T1000 (cell line): ENCODE data around the gene TLK2.
"Not testable (repeated sequence)": the region's sequence is repeated elsewhere in the genome, so short reads cannot be mapped to it uniquely, and the experiment has no call there.

ENCODE experiments used
- DNase-seq: peaks from one replicate; lab custom pipeline; 2025; ENCODE audit warnings: mixed read lengths; lab: John Stamatoyannopoulos, UW

The TLK2 gene

DNA sequence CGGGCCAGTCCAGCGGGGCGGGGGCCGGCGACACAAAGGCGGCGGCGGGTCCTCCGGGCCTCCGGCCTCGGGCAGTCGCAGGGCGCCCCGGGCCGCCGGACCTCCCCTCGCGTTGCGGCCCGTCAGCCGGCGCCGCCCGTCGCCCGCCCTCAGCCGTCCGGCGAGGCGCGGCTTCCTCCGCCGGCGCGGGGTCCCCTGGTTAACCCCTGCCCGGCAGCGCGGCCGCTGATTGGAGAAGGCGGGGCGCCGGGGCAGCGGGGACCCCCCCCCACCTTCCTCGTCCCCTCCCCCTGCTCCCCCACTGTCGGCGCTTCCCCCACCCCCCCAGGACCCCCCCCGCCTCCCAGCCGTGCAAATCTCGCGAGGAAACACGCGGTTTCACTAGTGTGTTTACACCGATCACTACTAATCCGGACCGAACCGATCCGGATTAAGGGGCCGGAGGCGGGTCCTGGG, at the start of gene TLK2:
TLK2 (plus strand) TSS at position 402 of the 456 bp plus-strand sequence. CDS start 2,301 bp downstream, outside the sequence.
- DNase-seq = peak; percentile 93

DNA sequence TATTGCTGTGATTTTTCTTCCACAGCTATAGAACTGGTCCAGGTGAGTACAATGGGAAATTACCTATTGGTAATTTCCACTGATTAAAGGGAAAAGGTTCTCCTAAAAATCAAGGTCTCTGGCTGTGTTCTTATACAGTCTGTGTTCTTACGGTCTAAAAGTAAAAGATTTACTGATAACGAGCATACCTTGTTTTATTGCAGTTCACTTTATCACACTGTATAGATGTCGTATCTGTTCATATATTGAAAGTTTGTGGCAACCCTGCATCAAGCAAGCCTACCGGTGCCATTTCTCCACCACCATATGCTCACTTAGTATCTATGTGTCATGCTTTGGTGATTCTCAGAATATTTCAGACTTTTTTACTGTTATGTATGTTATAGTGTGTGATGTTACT, 43.4 kb upstream of the TLK2 start:
- DNase-seq = not testable (repeated sequence)

DNA sequence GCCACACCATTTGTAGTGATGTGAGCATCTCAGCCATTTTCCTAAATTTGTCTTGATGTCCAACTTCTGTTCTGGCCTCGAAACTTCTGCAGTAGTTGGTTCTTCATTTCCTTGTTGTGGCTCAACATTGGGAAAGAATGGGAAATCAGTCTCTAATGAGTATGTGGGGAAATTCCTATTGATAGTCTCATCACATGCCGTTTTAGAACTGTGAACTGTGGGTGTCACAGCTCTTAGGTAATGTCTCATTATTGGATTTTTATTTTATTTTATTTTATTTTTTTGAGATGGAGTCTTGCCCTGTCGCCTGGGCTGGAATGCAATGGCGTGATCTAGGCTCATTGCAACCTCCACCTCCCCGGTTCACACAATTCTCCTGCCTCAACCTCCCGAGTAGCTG, 37.4 kb upstream of the TLK2 start:
- not testable (repeated sequence) for DNase-seq

DNA sequence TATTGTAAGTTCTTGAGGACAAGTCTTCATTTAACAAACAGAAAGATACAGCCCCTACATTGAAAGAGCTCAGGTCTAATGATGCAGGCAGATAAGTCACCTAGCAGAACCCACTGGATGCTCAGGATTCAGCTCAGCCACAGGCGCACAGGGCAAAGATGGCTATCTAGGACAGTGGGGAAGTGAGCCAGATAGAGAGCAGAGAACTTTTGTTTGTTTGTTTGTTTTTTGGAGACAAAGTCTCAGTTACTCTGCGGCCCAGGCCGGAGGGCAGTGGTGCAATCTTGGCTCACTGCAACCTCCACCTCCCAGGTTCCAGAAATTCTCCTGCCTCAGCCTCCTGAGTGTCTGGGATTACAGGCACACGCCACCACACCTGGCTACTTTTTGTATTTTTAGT, 34.6 kb upstream of the TLK2 start:
- DNase-seq = no peak

DNA sequence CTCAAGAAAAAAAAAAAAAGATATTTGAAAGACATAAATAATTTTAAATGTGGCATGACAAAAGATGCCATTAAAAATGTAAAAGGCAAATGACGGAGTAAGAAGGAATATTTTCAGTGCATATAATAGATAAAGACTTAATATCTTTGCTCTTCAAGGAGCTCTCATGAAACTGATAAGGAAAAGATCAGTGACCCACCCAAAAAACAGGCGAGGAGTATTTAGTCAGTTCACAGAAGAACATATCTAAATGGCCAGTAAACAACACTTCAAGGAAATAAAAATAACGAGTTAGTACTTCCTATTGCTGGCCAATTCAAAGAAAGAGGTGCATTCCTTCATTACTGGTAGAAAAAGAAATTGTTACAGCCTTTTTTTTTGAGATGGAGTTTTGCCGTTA, 32.8 kb upstream of the TLK2 start:
- DNase-seq = not testable (repeated sequence)

DNA sequence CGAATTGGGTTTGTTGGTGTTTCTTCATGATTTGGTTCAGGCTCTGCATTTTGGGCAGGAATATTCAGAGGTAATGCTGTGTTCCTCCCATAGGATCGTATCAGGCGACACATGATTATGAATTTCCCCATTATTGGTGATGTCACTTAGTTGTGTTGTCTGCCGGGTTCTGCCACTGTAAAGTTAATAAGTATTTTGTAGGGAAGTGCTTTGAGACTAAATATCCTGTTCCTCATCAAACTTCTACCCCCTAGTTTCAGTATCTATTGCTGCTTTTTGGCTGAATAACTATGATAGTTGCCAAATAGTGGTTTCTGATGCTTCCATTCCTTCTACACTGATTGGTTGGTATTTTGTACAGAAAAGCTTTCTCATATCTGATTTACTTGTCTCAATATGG, 26.4 kb upstream of the TLK2 start:
- DNase-seq = not testable (repeated sequence)

DNA sequence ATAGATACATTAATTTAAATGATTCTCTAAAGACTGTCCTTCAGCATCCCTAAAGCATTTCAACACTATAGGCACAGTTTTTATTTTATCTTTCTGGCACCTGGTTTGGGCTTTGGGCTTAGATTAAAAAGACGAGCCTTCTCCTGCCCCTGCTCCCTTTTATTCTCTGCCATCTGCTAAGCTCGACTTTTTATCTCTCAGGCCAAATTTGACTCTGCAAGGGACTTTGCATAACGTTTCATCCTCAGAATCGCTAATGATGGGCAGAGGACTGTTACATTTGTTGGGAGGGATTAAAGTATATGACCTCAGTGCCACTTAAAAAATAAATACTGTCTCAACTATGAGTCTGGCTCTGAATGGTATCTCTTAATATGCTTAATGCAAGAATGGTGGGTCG, 25.6 kb upstream of the TLK2 start:
- not testable (repeated sequence) for DNase-seq

DNA sequence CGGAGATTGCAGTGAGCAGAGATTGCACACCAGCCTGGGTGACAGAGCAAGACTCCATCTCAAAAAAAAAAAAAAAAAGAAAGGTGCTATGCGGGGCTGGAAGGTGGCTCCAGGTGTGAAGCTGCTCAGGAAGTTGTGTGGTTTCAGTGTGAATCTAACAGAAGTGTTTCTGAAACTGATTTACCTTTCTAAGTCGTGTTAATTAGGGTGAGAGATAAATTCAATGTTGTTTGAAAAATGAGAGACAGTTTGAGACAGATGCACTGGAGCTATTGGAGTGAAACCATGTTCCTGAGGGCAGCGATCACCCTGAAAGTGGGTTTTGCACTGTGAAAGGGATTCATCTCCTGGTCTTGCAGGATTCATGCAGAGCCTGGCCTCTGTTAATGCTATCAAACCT, 25.0 kb upstream of the TLK2 start:
- DNase-seq = not testable (repeated sequence)

DNA sequence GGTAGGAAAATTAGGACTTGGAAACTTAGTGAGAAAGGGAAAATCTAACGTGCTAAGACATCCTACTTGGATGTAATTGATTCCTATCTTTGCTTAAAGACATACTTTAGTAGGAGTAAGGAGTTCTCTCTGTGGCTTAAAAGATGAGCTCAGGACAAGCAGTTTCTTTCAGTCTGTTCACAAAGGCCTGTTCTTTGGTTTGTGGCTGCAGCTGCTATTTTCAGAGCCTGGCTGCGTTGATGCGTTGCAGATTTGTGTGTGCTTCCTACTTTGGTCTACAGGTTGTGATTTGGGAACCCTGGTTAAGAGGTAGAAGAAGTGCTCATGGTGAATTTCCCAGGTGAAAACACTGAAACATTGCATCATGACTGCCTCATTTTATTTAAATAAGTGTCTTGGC, 24.5 kb upstream of the TLK2 start:
- DNase-seq = not testable (repeated sequence)

DNA sequence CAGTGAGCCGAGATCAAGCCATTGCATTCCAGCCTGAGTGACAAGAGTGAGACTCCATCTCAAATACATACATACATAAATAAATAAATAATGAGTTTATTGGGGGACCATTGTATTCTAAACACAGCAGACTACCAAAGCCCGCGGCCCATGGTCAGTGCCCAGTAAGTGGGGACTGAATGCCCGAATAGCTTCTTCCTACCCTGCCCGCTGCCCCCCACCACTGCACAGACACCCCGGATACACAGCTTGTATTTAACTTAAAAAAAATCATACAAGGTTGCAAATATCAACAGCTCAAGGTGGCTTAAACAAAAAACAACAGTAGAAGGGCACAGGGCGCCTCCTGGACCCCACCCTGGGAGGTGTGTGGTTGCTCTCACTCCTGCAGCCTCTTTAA, 22.6 kb upstream of the TLK2 start:
- DNase-seq = no peak

DNA sequence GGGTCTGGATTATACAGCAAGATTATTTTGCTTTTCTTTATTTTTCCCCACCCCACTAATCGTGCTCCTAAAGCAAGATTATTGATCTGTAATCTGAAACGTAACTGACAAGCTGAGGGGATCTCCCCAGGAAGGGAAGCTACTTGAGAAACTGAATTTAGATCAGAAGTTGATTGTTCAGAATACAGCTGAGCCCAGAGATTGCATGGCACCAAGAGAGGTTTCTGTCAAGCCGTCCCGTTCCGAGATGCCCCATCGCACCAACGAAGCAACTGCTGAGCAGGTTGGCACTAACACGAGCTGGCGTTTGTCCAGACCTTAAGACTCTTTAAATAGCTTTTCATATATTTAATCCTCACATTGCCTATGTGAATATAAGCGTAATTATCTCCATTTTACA, 20.1 kb upstream of the TLK2 start:
- not testable (repeated sequence) for DNase-seq

DNA sequence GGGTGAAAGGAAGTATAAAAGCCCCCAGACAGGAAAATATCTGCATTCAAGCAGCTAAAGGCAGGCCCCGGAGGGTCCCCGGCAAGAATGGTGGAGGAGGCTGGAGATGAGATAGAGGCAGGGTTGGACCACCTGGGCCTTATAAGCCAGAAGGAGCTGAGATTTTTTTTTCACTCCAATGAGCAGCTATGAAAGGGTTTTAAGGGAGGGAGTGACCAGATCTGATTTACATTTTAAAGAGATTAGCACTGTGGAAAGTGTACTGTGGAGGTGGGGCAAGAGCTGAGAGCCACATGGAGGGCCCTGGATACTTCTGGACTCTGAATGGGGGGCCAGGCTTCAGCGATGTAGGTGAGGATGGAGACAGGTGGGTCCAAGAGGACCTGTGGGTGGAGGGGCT, 14.2 kb upstream of the TLK2 start:
- not testable (repeated sequence) for DNase-seq

DNA sequence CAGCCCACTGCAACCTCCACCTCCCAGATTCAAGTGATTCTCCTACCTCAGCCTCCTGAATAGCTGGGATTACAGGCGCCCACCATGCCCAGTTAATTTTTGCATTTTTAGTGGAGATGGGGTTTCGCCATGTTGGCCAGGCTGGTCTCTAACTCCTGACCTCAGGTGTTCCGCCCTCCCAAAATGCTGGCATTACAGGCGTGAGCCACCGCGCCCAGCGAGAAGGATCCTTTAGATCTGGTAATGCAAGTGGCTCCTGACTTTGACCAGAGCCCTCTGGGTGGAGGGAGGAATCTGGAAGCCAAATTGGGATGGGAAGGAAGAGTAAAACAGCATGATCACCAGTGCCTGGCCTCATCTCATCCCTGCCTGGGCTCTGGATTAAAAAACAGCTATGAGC, 13.4 kb upstream of the TLK2 start:
- not testable (repeated sequence) for DNase-seq

DNA sequence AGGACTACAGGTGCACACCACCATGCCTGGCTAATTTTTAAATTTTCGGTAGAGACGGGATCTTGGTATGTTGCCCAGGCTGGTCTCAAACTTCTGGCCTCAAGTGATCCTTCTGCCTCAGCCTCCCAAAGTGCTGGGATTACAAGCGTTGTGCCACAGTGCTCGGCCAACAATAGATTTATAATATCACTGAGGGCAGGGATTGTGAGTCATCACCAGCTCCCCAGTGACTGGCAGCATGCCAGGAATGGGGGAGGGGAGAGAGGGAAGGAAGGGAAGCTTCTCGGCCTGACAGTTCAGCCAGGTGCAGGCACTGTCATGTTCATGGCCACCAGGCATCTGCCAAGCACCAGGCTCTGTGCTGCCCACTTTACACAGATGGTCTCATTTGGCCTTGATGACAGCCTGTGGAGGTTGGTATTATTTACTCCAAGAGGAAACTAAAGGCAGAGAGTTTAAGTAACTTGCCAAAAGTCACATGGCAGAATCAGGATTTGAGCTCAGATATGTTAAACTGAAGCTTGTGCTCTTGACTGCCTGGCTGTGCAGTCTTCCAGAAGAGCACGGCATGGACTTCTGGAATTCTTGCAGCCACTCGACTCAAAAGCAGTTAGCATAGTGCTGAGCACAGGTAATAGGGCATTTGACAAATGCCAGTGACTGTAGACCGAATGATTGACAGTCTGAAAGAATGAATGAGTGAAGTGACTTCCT, 7.8 kb upstream of the TLK2 start:
- DNase-seq = peak; percentile 73

DNA sequence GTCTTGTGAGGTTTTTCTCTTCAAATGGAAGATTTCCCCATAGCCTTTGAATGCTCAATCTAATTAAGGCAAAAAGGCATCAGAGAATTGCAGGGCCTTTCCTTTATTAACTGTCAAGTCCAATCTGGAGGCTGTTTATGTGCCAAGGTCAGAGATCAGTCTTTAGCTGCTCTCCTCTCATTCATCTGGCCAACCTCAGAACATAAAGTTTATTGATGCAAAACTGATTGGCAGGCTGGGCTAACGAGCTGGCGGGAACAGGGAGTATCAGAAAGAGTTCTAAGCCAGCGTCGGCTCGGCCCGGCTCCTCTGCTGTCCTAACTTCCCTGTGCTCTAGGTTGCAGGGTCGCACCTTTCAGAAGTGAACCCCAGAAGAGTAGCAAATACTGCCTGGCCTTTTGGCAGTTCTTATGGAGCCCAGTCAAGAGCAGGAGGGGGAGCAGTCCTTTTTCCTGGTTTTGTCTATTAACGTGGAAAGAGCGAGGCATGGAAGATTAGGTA, 7.2 kb upstream of the TLK2 start:
- DNase-seq = not testable (repeated sequence)

DNA sequence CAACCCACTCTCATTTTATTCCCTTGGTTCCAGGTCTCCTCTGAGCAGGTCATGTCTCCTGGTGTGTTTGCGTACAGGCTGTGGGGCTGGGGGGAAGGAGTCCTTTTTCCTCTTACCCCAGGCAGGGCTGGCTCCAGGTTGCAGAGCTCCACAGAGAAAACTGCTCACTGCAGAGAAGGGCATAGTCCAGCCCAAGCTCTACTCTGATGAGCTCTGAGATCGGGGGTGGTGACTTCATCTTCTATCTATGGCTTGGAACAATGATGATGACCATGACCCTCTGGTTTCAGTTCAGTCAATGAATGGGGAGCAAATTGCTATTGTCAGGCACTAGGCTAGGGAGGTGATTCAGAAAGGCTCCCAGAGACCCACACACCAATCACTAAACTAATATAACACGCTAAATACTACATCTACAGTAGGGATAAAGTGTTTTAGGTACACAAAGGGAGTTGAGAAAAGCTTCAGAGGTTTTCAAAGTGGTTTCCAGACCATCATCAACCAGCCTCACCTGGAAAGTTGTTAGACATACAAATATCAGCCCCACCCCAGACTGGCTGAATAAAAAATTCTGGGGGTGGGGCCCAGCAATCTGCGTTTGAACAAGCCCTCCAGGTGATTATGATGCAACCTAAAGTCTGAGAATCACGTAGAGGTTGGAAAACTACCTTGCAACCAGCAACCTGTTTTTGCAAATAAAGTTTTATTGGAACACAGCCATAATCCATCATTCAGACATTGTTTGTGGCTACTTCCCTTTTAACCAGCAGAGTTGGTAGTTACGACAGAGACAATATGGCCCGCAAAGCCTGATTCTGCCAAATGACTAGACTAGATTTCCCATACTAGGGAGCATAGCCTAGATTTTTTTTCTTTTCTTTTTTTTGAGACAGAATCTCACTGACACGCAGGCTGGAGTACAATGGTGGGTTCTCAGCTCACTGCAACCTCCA, 5.3 kb upstream of the TLK2 start:
- DNase-seq = not testable (repeated sequence)

DNA sequence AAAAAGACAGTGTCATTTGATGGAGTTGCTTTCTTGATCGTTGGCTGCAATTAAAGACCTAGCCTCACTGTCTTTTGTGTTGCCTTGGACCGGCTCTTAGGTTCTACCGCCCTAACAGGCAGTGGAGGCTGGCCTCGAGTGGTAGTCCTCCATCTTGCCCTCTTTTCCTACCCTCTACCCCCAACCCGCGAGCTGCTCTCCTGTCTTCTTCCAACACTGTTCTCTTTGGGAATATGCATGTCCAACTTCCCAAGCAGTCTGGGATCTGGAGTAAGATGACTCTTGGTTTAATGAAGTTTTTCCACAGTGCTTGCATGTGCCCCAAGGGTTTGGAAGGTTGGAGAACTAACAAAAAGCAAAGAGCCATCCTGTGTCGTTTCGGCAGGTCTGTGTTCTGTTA, 1.5 kb upstream of the TLK2 start:
- DNase-seq = not testable (repeated sequence)

DNA sequence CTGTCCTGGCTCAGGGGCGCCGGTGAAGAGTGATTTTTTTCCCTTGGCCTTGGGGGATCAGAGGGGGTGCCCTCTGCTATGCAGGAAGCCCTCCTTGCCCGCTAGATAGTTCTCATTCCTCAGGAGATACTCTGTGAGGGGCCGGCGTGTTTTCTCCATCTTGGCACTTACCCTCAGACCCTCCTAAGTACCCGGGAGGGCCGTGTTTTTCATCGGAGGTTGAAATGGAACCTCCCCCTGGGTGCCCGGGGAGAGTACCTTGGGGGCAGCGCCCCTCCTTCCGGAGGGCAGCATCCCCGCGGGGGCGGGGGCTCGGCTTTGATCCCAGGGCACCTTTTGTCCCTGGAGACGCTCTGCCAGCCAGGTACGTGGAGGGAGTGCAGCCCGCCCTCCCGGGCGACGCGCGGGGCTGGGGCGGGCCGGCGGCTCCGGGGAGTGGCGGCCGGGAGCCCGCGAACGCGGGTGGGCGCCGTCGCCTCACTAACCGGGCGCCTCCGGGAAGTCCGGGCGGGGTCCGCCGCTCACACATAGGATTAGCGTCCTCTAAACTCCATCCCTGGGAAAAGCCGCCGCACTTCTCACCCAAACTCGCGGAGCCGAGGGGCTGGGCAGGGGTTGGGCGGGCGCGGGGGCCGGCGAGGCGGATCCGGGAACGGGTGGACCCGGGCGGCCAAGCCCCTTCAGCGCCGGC, 762 bp upstream of the TLK2 start:
- not testable (repeated sequence) for DNase-seq

DNA sequence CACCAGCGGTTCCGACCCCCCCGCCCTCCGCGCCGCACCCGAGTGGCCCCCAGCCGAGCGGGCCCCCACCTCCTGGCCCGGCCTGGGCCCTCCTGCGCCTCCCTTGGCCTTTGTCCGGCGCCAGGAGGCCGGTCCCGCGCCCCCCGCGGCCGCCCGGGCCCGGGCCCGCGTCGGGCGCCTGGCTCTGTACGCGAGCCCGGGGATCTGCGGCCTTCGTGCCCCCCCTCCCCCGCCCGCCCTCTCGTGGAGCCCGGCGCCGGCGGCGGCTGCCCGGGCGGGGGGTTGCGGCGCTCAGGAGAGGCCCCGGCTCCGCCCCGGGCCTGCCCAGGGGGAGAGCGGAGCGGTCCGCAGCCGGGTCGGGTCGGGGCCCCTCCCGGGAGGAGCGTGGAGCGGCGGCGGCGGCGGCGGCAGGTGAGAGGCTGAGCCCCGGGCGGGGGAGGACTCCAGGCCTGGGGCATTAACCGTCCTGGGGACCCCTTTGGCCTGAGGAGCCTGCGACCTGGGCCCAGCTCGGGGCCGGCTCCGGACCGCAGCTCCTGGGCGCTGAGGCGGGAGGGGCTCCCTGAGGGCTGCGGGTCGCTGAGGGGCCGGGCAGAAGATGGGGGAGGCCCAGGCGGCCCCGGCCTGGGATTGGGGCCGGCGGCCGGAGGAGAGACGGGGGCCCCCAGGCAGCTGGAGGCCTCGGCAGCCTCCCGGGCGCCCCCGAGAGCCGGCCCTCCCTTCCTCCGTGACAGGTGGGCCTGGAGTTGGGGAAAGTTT, 434 bp downstream of the TLK2 start:
- peak; percentile 72 for DNase-seq

DNA sequence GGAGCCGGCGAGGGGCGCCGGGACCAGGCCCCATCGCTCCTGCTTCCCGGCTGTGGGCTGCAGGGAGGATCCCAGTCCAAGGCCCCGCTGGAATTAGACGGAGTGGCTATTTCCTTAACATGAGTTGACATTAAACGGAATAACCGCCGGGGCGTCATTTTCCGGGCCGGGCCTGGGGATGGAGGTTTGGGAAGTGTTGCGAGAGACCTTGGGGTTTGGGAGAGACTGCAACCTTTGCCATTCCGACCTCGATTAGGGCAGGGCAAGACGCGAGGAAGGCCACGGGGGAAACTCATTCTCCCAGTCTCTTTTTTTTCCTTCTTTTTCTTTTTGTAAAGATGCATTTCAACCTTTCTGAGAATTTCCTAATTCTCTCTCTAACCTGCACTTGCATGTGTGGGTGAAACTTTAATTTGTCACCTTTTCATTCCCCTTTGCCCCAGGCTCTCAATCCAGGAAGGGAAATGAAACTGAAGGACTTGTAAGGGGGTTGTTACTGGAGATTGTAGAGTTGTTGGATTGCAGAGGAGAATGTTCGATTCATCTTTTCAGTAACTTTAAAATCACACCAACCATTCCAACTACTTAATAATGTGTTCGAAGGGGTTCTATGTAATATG, 1.1 kb downstream of the TLK2 start:
- DNase-seq = peak; percentile 66

DNA sequence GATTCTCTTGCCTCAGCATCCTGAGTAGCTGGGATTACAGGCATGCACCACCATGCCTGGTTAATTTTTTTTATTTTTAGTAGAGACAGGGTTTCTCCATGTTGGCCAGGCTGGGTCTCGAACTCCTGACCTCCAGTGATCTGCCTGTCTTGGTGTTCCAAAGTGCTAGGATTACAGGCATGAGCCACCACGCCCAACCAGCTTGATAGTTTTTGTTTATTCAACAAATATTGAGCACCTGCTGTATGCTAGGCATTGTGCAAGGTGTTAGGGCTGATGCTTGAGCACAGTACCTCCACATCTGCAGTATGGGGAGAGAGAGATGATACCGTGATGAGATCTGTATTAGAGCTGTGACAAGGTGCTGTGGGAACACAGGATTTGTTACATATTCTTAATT, 3.9 kb downstream of the TLK2 start:
- not testable (repeated sequence) for DNase-seq
